Common myeloid progenitor, CD34-positive (primary cell): ENCODE results near the gene LNX1.

Source experiments
- CTCF ChIA-PET: fragments of 350-600 bp; sonication (Branson Sonifier 250); formaldehyde crosslinking; loops from one replicate; lab custom pipeline; 2021; ENCODE audit warnings: antibody characterized with exemption; lab: Charles Lee
- POLR2A ChIA-PET: fragments of 350-600 bp; sonication (Branson Sonifier 250); formaldehyde crosslinking; loops from one replicate; lab custom pipeline; 2021; ENCODE audit warnings: antibody characterized with exemption; lab: Charles Lee
- DNase-seq, 3 donors: peaks; one replicate each; pipeline versions ENCODE4 v3.0.0 to v3.0.0-alpha.2; 2013
- H3K27ac ChIP-seq, 2 experiments: 1 replicate in 1 of 2; 2 replicates in 1 of 2; pipeline ENCODE4 v1.7.0; 2013; ENCODE audit warnings: inconsistent platforms in 2 of 2, low read length in 2 of 2, mild to moderate bottlenecking in 2 of 2, low read depth in 1 of 2, moderate library complexity in 1 of 2; ENCODE audit not compliant: severe bottlenecking in 2 of 2, insufficient read depth in 1 of 2, poor library complexity in 1 of 2
- H3K27me3 ChIP-seq, 5 experiments: replicated peaks in 2 of 5; 1 replicate in 3 of 5; 2 replicates in 2 of 5; pipeline versions ENCODE4 v1.6.1 to v1.7.0; 2013; ENCODE audit warnings: low read length in 4 of 5, mild to moderate bottlenecking in 2 of 5, moderate library complexity in 2 of 5, inconsistent platforms in 1 of 5; ENCODE audit not compliant: insufficient read depth in 5 of 5, control insufficient read depth in 4 of 5
- H3K36me3 ChIP-seq, 4 experiments: 1 replicate in 2 of 4; 2 replicates in 2 of 4; pipeline versions ENCODE4 v1.6.1 to v1.7.0; 2013; ENCODE audit warnings: low read length in 3 of 4, control low read depth in 1 of 4, mild to moderate bottlenecking in 1 of 4; ENCODE audit not compliant: control insufficient read depth in 4 of 4, insufficient read depth in 4 of 4
- H3K4me1 ChIP-seq, 4 experiments: 1 replicate in 3 of 4; 2 replicates in 1 of 4; pipeline versions ENCODE4 v1.6.1 to v1.7.1; 2013; ENCODE audit warnings: low read length in 3 of 4, mild to moderate bottlenecking in 3 of 4, control low read depth in 1 of 4, inconsistent platforms in 1 of 4, moderate library complexity in 1 of 4; ENCODE audit not compliant: control insufficient read depth in 4 of 4, insufficient read depth in 4 of 4; ENCODE audit errors: control extremely low read depth in 1 of 4
- H3K4me3 ChIP-seq, 7 experiments: 1 replicate in 4 of 7; 2 replicates in 3 of 7; pipeline versions ENCODE4 v1.5.1 to v1.7.0; 2013; ENCODE audit warnings: mild to moderate bottlenecking in 7 of 7, low read length in 6 of 7, moderate library complexity in 6 of 7, inconsistent platforms in 2 of 7, low read depth in 2 of 7, control low read depth in 1 of 7; ENCODE audit not compliant: insufficient read depth in 4 of 7, control insufficient read depth in 1 of 7; ENCODE audit errors: extremely low read depth in 1 of 7
- H3K9me3 ChIP-seq, 5 experiments: 1 replicate in 4 of 5; 2 replicates in 1 of 5; pipeline versions ENCODE4 v1.6.1 to v1.7.1; 2013; ENCODE audit warnings: low read length in 4 of 5, mild to moderate bottlenecking in 2 of 5, inconsistent platforms in 1 of 5, low read depth in 1 of 5, moderate library complexity in 1 of 5; ENCODE audit not compliant: control insufficient read depth in 4 of 5, insufficient read depth in 2 of 5; ENCODE audit errors: control extremely low read depth in 1 of 5
- WGBS: methylation state at CpG from one replicate; pipeline ENCODE4 v1.1.5; 2013; ENCODE audit not compliant: insufficient coverage; 5-methylcytosine and 5-hydroxymethylcytosine counted together

The LNX1 gene

GRCh38 chr4:53532521-53532920 lies 58.8 kb downstream of the LNX1 start:
- ChIA-PET POLR2A (no interaction called here), CTCF (no interaction called here)
- Histone ChIP-seq H3K36me3 (no peaks in the 10 kb centered on the region), H3K4me1 (peaks cover 0 to 1% (median 0%) of the 10 kb centered on the region in 4 experiments), H3K4me3 (no peak overlapping the region), H3K27ac (no peak overlapping the region), H3K9me3 (no peaks in the 10 kb centered on the region), H3K27me3 (no peaks in the 10 kb centered on the region)
- 100% methylated on average over 1 of the region's 1 CpG for WGBS
- DNase-seq, result no peak

- DNase-seq, result no peak
- H3K9me3 ChIP-seq, result no peaks in the 10 kb centered on the region
- ChIA-PET CTCF (interaction anchor here (1.3 kb wide), 1 partner anchor 26 kb away, joined by 3 read pairs; no protein-coding TSS in a partner anchor), POLR2A (no interaction called here)
- H3K4me3 ChIP-seq, result no peak overlapping the region
- H3K27me3 ChIP-seq, result no peaks in the 10 kb centered on the region
- H3K4me1 ChIP-seq, result no peaks in the 10 kb centered on the region
- WGBS, result 100% methylated on average over 2 of the region's 5 CpGs
- H3K36me3 ChIP-seq, result no peaks in the 10 kb centered on the region
- H3K27ac ChIP-seq, result no peak overlapping the region
These were observed 59.6 kb downstream of the LNX1 start for GRCh38 chr4:53531585-53532224.

GRCh38 chr4:53529025-53529424 lies 62.3 kb downstream of the LNX1 start:
- ChIA-PET CTCF (no interaction called here), POLR2A (no interaction called here)

DNA sequence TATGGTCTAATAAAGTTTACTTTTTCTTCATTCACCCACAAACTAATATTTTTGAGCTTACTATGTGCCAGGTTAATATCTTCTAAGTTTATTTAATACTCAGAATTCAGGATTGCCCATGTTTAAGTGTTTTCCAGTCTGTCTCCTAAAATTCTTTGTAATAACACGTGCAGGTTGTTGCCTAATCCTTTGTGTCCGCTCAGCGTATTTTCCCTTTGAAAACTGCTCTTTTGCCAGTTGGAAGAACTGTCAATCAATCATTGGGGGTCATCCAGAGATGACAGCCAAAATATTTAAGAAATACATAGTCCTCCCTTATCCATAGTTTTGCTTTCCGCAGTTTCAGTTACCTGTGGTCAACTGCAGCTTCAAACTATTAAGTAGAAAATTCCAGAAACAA lies 63.4 kb downstream of the LNX1 start:
- DNase-seq, result no peak
- WGBS, result 97% methylated on average over 3 of the region's 4 CpGs
- Histone ChIP-seq H3K4me3 (no peak overlapping the region), H3K27me3 (no peaks in the 10 kb centered on the region), H3K27ac (no peak overlapping the region), H3K4me1 (no peaks in the 10 kb centered on the region), H3K36me3 (no peaks in the 10 kb centered on the region), H3K9me3 (no peaks in the 10 kb centered on the region)
- ChIA-PET POLR2A (no interaction called here), CTCF (interaction anchor here (0.7 kb wide), 1 partner anchor 38 kb away, joined by 3 read pairs; no protein-coding TSS in a partner anchor)

More at GRCh38 chr4:53529025-53529424, 62.3 kb downstream of the LNX1 start:
- Histone ChIP-seq H3K36me3 (no peaks in the 10 kb centered on the region), H3K9me3 (no peaks in the 10 kb centered on the region), H3K4me3 (no peak overlapping the region), H3K27ac (no peak overlapping the region), H3K27me3 (no peaks in the 10 kb centered on the region), H3K4me1 (no peaks in the 10 kb centered on the region)
- no peak for DNase-seq
- WGBS, result 100% methylated on average over 2 of the region's 3 CpGs

- DNase-seq, result no peak
- H3K36me3 ChIP-seq, result no peaks in the 10 kb centered on the region
- ChIA-PET CTCF (no interaction called here), POLR2A (no interaction called here)
- no peaks in the 10 kb centered on the region for H3K27me3 ChIP-seq
- no peaks in the 10 kb centered on the region for H3K4me1 ChIP-seq
- H3K4me3 ChIP-seq, result no peak overlapping the region
- no peak overlapping the region for H3K27ac ChIP-seq
- no peaks in the 10 kb centered on the region for H3K9me3 ChIP-seq
- WGBS, result 93% methylated on average over 1 of the region's 1 CpG
These were observed 64.0 kb downstream of the LNX1 start for GRCh38 chr4:53527326-53527725.

DNA sequence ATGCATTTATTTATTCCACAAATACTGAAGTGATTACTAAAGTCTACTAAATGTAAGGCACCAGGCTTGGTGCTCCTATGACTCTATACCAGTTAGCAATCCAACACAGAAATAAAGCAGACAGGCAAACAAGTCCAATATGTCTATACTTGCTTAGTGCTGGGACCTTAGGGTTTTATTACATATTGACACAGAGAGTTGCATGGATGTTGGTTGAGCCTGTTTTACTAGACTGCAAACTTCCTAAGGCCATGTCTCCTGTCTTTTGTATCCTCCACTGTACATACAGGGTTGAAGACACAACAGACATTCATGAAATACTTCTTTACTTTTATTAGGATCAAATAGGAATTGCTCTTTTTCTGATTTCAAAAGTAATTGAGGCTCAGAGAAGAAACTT lies 69.0 kb downstream of the LNX1 start:
- ChIA-PET CTCF (no interaction called here), POLR2A (no interaction called here)
- Histone ChIP-seq H3K27ac (no peak overlapping the region), H3K4me3 (no peak overlapping the region), H3K9me3 (no peaks in the 10 kb centered on the region), H3K4me1 (no peaks in the 10 kb centered on the region), H3K36me3 (no peaks in the 10 kb centered on the region), H3K27me3 (no peaks in the 10 kb centered on the region)
- no peak for DNase-seq

DNA sequence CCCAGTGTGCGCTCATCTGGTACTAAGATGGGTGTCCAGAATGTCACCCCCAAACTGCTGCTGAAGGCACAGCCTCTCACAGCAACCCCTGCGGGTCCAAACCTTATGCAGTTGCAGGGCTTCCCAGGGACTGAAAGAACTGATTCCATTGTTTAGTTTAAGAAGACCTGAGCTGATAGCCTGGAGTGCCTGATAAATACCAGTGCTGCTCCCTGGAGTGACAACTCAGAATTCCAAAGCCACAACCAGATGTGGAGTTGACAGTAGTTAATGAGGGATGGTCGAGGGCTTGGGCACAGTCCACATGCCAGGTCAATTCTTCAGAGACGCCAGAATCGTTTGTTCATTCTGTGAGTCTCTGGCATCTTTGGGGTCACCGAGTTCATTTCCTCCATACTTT lies 71.2 kb downstream of the LNX1 start:
- CTCF ChIA-PET, result no interaction called here
- POLR2A ChIA-PET, result no interaction called here
- DNase-seq, result no peak
- Histone ChIP-seq H3K4me1 (no peaks in the 10 kb centered on the region), H3K27me3 (no peaks in the 10 kb centered on the region), H3K4me3 (no peak overlapping the region), H3K36me3 (no peaks in the 10 kb centered on the region), H3K9me3 (no peaks in the 10 kb centered on the region), H3K27ac (no peak overlapping the region)
- 87% methylated on average over 6 of the region's 6 CpGs for WGBS
